HL-60 (cell line): ENCODE results near the gene APOBEC2.

Experiments used
- DNase-seq, 2 experiments: peaks; one replicate each; pipeline ENCODE4 v3.0.0-alpha.2; 2010 to 2020; ENCODE audit warnings: low read depth in 1 of 2, low spot score in 1 of 2
- H3K27ac ChIP-seq: fragments of 250-450 bp; sonication (Bioruptor Pico); replicated peaks from 2 replicates; pipeline ENCODE4 v1.5.1; 2020; ENCODE audit warnings: mild to moderate bottlenecking, moderate library complexity
- H3K27me3 ChIP-seq: fragments of 250-450 bp; sonication (Bioruptor Pico); 2 replicates; pipeline ENCODE4 v1.5.1; 2021; ENCODE audit warnings: mild to moderate bottlenecking, moderate library complexity; ENCODE audit not compliant: insufficient read depth, poor library complexity, severe bottlenecking
- H3K4me3 ChIP-seq: replicated peaks from 2 replicates; pipeline ENCODE4 v1.5.1; 2011; ENCODE audit warnings: mild to moderate bottlenecking, control low read depth, low read length; ENCODE audit not compliant: insufficient read depth
- GABPA ChIP-seq: IDR thresholded peaks from 2 replicates; pipeline ENCODE4 v1.6.1; 2012; ENCODE audit warnings: low read depth
- POLR2AphosphoS5 ChIP-seq: IDR thresholded peaks from 2 replicates; pipeline ENCODE4 v1.6.1; 2012; ENCODE audit warnings: low read depth
- REST ChIP-seq: IDR thresholded peaks from 2 replicates; pipeline ENCODE4 v1.6.1; 2012; ENCODE audit warnings: low read depth; ENCODE audit not compliant: insufficient replicate concordance
- SPI1 ChIP-seq: IDR thresholded peaks from 2 replicates; pipeline ENCODE4 v1.6.1; 2012; ENCODE audit warnings: low read depth, mild to moderate bottlenecking, borderline replicate concordance
- TF ChIP-seq, protein P1 (sequence below): IDR thresholded peaks from one replicate; pipeline ENCODE4 v1.5.1; 2011; ENCODE audit warnings: low read length, control low read depth, inconsistent platforms; ENCODE audit not compliant: insufficient read depth

The APOBEC2 gene

GRCh38 chr6:41073203-41073967 lies 20.4 kb downstream of the APOBEC2 start:
- H3K4me3 ChIP-seq: peak overlapping the region; percentile 82
- H3K27ac ChIP-seq: peak overlapping the region; percentile 98
- no peaks in the 10 kb centered on the region for H3K27me3 ChIP-seq
- DNase-seq: peak; percentile 52 to 86
- TF ChIP-seq GABPA: no peak
- TF ChIP-seq, protein P1, sequence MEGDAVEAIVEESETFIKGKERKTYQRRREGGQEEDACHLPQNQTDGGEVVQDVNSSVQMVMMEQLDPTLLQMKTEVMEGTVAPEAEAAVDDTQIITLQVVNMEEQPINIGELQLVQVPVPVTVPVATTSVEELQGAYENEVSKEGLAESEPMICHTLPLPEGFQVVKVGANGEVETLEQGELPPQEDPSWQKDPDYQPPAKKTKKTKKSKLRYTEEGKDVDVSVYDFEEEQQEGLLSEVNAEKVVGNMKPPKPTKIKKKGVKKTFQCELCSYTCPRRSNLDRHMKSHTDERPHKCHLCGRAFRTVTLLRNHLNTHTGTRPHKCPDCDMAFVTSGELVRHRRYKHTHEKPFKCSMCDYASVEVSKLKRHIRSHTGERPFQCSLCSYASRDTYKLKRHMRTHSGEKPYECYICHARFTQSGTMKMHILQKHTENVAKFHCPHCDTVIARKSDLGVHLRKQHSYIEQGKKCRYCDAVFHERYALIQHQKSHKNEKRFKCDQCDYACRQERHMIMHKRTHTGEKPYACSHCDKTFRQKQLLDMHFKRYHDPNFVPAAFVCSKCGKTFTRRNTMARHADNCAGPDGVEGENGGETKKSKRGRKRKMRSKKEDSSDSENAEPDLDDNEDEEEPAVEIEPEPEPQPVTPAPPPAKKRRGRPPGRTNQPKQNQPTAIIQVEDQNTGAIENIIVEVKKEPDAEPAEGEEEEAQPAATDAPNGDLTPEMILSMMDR: peak; percentile 2
- peak; percentile 62; the same call in 1 of the 2 replicates for TF ChIP-seq SPI1
- peak; percentile 81 for TF ChIP-seq POLR2AphosphoS5
- TF ChIP-seq REST: no peak

DNA sequence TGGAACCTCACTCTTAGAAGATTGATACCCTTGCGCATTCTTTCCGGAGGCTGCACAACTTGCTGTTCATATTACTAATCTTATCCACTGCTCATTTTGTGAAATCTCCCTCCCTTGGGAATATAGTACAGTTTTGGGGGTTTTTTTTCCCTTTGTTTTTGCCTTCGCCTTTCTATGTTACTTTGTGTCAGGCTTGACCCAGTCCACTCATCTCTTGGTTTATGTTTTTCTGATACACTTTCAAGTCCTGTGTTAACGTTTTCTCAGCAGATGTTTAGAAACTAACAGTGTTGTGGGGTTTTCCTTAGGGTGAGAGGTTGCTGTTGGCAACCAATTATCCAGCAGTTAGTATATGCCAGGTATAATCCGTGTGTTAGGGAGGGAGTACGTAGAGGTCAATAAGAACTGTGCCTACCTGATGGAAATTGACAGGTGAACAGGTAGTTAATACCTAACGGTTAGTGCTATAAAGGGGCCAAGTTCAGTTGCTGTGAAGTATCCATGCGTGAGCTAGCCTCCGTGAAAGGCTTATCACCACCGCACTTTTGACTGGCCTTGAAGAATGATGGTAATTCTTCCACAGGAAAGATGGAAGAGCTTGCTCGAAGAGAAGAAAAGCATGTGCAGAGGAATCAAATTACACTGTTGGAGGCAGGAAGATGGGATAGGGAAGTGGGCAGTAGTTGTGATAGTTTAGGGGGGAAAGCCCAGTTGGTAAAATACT lies 21.1 kb downstream of the APOBEC2 start:
- peak overlapping the region; percentile 98 for H3K27ac ChIP-seq
- no peaks in the 10 kb centered on the region for H3K27me3 ChIP-seq
- TF ChIP-seq, protein P1: no peak
- TF ChIP-seq GABPA (no peak), SPI1 (peak; percentile 68; the same call in 1 of the 2 replicates)
- DNase-seq: no peak
- peak overlapping the region; percentile 82 for H3K4me3 ChIP-seq

- Histone ChIP-seq H3K27me3 (no peaks in the 10 kb centered on the region), H3K27ac (peak overlapping the region; percentile 98), H3K4me3 (peak overlapping the region; percentile 82)
- no peak for DNase-seq
- no peak for TF ChIP-seq GABPA
- TF ChIP-seq, protein P1: no peak
- TF ChIP-seq REST: no peak
- no peak for TF ChIP-seq POLR2AphosphoS5
- TF ChIP-seq SPI1: no peak
Measured at GRCh38 chr6:41074692-41075436, 21.9 kb downstream of the APOBEC2 start.
